ENCODE measurements around the gene CCDC198.

The CCDC198 gene

DNA sequence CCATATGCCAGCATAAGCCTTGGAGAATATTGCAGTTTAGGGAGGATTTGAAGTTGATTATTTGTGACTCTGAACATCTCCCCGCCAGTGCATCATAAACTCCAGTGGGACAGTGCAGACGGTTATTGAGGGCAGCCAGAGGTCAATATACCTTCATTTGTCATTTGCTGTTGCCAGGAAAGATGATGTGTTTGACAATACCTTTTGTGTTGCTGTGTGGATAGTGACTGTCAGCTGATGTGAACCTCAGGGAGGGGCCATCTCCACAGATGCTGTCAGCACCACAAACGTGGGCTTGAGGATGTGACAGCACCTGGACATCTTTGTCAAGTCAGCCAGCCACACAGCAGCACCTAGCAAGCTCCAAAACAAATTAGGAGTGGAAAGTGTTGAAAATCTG, 11.5 kb downstream of the CCDC198 start:
- no peak for TF ChIP-seq ARNTL (CRISPR knock-in tag; IDR thresholded peaks at IDR 0.05; ENCODE audit: borderline replicate concordance, low read depth)
- no peak for TF ChIP-seq ZNF8 (CRISPR knock-in tag; IDR thresholded peaks at IDR 0.05)
- TF ChIP-seq, protein P1, sequence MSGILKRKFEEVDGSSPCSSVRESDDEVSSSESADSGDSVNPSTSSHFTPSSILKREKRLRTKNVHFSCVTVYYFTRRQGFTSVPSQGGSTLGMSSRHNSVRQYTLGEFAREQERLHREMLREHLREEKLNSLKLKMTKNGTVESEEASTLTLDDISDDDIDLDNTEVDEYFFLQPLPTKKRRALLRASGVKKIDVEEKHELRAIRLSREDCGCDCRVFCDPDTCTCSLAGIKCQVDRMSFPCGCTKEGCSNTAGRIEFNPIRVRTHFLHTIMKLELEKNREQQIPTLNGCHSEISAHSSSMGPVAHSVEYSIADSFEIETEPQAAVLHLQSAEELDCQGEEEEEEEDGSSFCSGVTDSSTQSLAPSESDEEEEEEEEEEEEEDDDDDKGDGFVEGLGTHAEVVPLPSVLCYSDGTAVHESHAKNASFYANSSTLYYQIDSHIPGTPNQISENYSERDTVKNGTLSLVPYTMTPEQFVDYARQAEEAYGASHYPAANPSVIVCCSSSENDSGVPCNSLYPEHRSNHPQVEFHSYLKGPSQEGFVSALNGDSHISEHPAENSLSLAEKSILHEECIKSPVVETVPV (CRISPR knock-in tag; IDR thresholded peaks at IDR 0.05), result no peak
- TF ChIP-seq ESRRG (CRISPR knock-in tag; IDR thresholded peaks at IDR 0.05), result no peak
- TF ChIP-seq ZFP3 (CRISPR knock-in tag; IDR thresholded peaks at IDR 0.05), result no peak
- ATAC-seq, result no peak

DNA sequence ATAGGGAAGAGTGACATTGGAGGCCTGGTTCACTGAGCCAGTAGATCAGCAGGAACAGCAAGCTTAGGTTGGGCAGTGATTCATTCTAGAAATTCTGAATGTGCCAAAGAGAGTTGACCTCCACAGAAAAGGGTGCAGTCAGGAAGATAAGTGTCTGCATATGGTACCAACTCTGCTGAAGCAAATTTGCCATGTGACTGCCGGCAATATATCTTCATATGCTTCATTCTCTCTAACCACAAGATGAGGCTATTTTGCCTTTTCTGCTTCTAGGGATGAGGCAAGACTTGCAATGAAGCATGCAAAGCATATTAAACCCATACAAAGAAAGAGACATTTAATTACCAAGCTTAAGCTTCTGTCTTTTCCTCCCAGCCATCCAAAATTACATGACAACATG, 13.6 kb downstream of the CCDC198 start:
- no peak for TF ChIP-seq ZNF8 (CRISPR knock-in tag; IDR thresholded peaks at IDR 0.05)
- no peak for TF ChIP-seq TCF4 (CRISPR knock-in tag; IDR thresholded peaks at IDR 0.05; ENCODE audit: borderline replicate concordance)
- no peak for TF ChIP-seq ZFP3 (CRISPR knock-in tag; IDR thresholded peaks at IDR 0.05)
- no peak for TF ChIP-seq CSDC2 (CRISPR knock-in tag; IDR thresholded peaks at IDR 0.05)
- no peak for TF ChIP-seq ARNTL (CRISPR knock-in tag; IDR thresholded peaks at IDR 0.05; ENCODE audit: borderline replicate concordance, low read depth)
- TF ChIP-seq, protein P2, sequence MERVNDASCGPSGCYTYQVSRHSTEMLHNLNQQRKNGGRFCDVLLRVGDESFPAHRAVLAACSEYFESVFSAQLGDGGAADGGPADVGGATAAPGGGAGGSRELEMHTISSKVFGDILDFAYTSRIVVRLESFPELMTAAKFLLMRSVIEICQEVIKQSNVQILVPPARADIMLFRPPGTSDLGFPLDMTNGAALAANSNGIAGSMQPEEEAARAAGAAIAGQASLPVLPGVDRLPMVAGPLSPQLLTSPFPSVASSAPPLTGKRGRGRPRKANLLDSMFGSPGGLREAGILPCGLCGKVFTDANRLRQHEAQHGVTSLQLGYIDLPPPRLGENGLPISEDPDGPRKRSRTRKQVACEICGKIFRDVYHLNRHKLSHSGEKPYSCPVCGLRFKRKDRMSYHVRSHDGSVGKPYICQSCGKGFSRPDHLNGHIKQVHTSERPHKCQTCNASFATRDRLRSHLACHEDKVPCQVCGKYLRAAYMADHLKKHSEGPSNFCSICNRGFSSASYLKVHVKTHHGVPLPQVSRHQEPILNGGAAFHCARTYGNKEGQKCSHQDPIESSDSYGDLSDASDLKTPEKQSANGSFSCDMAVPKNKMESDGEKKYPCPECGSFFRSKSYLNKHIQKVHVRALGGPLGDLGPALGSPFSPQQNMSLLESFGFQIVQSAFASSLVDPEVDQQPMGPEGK (CRISPR knock-in tag; IDR thresholded peaks at IDR 0.05; ENCODE audit: borderline replicate concordance), result no peak
- TF ChIP-seq SNAI2 (CRISPR knock-in tag; IDR thresholded peaks at IDR 0.05), result no peak
- TF ChIP-seq ESRRG (CRISPR knock-in tag; IDR thresholded peaks at IDR 0.05), result no peak
- no peak for TF ChIP-seq PPARA (CRISPR knock-in tag; IDR thresholded peaks at IDR 0.05; ENCODE audit: borderline replicate concordance)
- TF ChIP-seq ZNF70 (CRISPR knock-in tag; IDR thresholded peaks at IDR 0.05), result no peak
- TF ChIP-seq ZC3H10 (CRISPR knock-in tag; IDR thresholded peaks at IDR 0.05), result no peak
- no peak for ATAC-seq

DNA sequence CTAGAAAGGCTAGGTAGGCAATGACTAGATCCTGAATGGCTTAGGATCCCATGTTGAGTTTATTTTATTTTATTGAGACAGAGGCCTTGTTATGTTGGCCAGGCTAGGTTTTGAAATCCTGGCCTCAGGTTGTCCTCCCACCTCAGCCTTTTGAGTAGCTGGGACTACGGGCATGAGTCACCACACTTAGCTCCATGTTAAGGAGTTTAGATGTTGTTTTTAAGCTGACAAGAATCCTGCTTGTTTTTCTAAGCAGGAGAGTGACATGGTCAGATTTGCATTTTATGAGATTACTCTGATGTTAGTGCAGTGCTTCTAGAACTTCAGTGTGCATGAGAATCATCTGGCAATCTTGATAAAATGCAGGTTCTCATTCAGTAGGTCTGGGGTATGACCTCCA, 14.5 kb downstream of the CCDC198 start:
- ATAC-seq, result no peak
- TF ChIP-seq ZFP30 (CRISPR knock-in tag; IDR thresholded peaks at IDR 0.05) (no peak), TOX (CRISPR knock-in tag; IDR thresholded peaks at IDR 0.05; ENCODE audit: borderline replicate concordance) (no peak), RARB (CRISPR knock-in tag; IDR thresholded peaks at IDR 0.05) (no peak), TCF4 (CRISPR knock-in tag; IDR thresholded peaks at IDR 0.05; ENCODE audit: borderline replicate concordance) (no peak), GLIS3 (CRISPR knock-in tag; IDR thresholded peaks at IDR 0.05) (no peak), ZFP3 (CRISPR knock-in tag; IDR thresholded peaks at IDR 0.05) (no peak), ARNTL (CRISPR knock-in tag; IDR thresholded peaks at IDR 0.05; ENCODE audit: borderline replicate concordance, low read depth) (no peak), PPARA (CRISPR knock-in tag; IDR thresholded peaks at IDR 0.05; ENCODE audit: borderline replicate concordance) (no peak), ZNF8 (CRISPR knock-in tag; IDR thresholded peaks at IDR 0.05) (no peak), OSR1 (CRISPR knock-in tag; IDR thresholded peaks at IDR 0.05) (no peak), ZNF70 (CRISPR knock-in tag; IDR thresholded peaks at IDR 0.05) (no peak), SNAI2 (CRISPR knock-in tag; IDR thresholded peaks at IDR 0.05) (no peak), CSDC2 (CRISPR knock-in tag; IDR thresholded peaks at IDR 0.05) (no peak), BACH2 (CRISPR knock-in tag; IDR thresholded peaks at IDR 0.05; ENCODE audit: borderline replicate concordance) (no peak), ISL1 (CRISPR knock-in tag; IDR thresholded peaks at IDR 0.05) (no peak)
- TF ChIP-seq, protein P3, sequence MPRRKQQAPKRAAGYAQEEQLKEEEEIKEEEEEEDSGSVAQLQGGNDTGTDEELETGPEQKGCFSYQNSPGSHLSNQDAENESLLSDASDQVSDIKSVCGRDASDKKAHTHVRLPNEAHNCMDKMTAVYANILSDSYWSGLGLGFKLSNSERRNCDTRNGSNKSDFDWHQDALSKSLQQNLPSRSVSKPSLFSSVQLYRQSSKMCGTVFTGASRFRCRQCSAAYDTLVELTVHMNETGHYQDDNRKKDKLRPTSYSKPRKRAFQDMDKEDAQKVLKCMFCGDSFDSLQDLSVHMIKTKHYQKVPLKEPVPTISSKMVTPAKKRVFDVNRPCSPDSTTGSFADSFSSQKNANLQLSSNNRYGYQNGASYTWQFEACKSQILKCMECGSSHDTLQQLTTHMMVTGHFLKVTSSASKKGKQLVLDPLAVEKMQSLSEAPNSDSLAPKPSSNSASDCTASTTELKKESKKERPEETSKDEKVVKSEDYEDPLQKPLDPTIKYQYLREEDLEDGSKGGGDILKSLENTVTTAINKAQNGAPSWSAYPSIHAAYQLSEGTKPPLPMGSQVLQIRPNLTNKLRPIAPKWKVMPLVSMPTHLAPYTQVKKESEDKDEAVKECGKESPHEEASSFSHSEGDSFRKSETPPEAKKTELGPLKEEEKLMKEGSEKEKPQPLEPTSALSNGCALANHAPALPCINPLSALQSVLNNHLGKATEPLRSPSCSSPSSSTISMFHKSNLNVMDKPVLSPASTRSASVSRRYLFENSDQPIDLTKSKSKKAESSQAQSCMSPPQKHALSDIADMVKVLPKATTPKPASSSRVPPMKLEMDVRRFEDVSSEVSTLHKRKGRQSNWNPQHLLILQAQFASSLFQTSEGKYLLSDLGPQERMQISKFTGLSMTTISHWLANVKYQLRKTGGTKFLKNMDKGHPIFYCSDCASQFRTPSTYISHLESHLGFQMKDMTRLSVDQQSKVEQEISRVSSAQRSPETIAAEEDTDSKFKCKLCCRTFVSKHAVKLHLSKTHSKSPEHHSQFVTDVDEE (CRISPR knock-in tag; IDR thresholded peaks at IDR 0.05), result no peak
- TF ChIP-seq, protein P4, sequence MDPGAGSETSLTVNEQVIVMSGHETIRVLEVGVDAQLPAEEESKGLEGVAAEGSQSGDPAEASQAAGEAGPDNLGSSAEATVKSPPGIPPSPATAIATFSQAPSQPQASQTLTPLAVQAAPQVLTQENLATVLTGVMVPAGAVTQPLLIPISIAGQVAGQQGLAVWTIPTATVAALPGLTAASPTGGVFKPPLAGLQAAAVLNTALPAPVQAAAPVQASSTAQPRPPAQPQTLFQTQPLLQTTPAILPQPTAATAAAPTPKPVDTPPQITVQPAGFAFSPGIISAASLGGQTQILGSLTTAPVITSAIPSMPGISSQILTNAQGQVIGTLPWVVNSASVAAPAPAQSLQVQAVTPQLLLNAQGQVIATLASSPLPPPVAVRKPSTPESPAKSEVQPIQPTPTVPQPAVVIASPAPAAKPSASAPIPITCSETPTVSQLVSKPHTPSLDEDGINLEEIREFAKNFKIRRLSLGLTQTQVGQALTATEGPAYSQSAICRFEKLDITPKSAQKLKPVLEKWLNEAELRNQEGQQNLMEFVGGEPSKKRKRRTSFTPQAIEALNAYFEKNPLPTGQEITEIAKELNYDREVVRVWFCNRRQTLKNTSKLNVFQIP (CRISPR knock-in tag; IDR thresholded peaks at IDR 0.05; ENCODE audit: borderline replicate concordance, low read depth), result no peak
- TF ChIP-seq, protein P2 (CRISPR knock-in tag; IDR thresholded peaks at IDR 0.05; ENCODE audit: borderline replicate concordance), result no peak
- TF ChIP-seq, protein P1 (CRISPR knock-in tag; IDR thresholded peaks at IDR 0.05), result no peak
- TF ChIP-seq, protein P5, sequence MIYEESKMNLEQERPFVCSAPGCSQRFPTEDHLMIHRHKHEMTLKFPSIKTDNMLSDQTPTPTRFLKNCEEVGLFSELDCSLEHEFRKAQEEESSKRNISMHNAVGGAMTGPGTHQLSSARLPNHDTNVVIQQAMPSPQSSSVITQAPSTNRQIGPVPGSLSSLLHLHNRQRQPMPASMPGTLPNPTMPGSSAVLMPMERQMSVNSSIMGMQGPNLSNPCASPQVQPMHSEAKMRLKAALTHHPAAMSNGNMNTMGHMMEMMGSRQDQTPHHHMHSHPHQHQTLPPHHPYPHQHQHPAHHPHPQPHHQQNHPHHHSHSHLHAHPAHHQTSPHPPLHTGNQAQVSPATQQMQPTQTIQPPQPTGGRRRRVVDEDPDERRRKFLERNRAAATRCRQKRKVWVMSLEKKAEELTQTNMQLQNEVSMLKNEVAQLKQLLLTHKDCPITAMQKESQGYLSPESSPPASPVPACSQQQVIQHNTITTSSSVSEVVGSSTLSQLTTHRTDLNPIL (CRISPR knock-in tag; IDR thresholded peaks at IDR 0.05; ENCODE audit: low read depth), result no peak

Data from SK-N-SH treated with all-trans-retinoic acid at 6 μM for 48 hours (cell line).